ENCODE results near the gene PTPRH.
"Not testable (repeated sequence)": the region's sequence is repeated elsewhere in the genome, so short reads cannot be mapped to it uniquely, and the experiment has no call there.

PTPRH gene

GRCh38 chr19:55158423-55158822, 50.9 kb downstream of the PTPRH start:
- H4K20me1 ChIP-seq (ENCODE audit: insufficient read depth, low read length), result no peaks in the 10 kb centered on the region
- H3K4me1 ChIP-seq (ENCODE audit: insufficient read depth, low read length, severe bottlenecking), result no peaks in the 10 kb centered on the region
- H3K27me3 ChIP-seq (ENCODE audit: insufficient read depth, low read length), result no peaks in the 10 kb centered on the region
- no peak for TF ChIP-seq CTCF (IDR thresholded peaks at IDR 0.05; ENCODE audit: low read length)
- no peak for TF ChIP-seq EZH2 (IDR thresholded peaks at IDR 0.05; ENCODE audit: borderline replicate concordance, low read length)
- no peak overlapping the region for H2AFZ ChIP-seq (ENCODE audit: low read length)
- no peak overlapping the region for H3K4me2 ChIP-seq (ENCODE audit: low read length)
- H3K79me2 ChIP-seq (ENCODE audit: insufficient read depth, low read length), result no peaks in the 10 kb centered on the region
- H3K9ac ChIP-seq (ENCODE audit: low read length), result no peak overlapping the region
- H3K9me3 ChIP-seq (ENCODE audit: low read length), result no peaks in the 10 kb centered on the region
- H3K4me3 ChIP-seq (ENCODE audit: low read depth, low read length, poor library complexity, severe bottlenecking), result no peak overlapping the region
- H3K27ac ChIP-seq (ENCODE audit: low read depth, low read length, poor library complexity, severe bottlenecking), result no peak overlapping the region
- no peaks in the 10 kb centered on the region for H3K9me2 ChIP-seq (ENCODE audit: low read depth, low read length)
- H3K36me3 ChIP-seq (ENCODE audit: insufficient read depth, low read length), result no peaks in the 10 kb centered on the region
- no peaks in the 10 kb centered on the region for H3F3A ChIP-seq (ENCODE audit: insufficient read depth, low read length)

GRCh38 chr19:55157064-55157908, 52.0 kb downstream of the PTPRH start, which contains the start of gene TNNI3:
Gene TNNI3, minus strand, starts transcription at chr19:55157732. Its CDS starts 143 bp downstream, at chr19:55157589.
- Histone ChIP-seq H3K4me3 (ENCODE audit: low read depth, low read length, poor library complexity, severe bottlenecking) (no peak within 1 kb of the TSS), H3K9me2 (ENCODE audit: low read depth, low read length) (no peaks in the 10 kb centered on the region), H4K20me1 (ENCODE audit: insufficient read depth, low read length) (no peaks in the 10 kb centered on the region), H3K4me1 (ENCODE audit: insufficient read depth, low read length, severe bottlenecking) (no peaks in the 10 kb centered on the region), H3F3A (ENCODE audit: insufficient read depth, low read length) (no peaks in the 10 kb centered on the region), H2AFZ (ENCODE audit: low read length) (no peak within 1 kb of the TSS), H3K27ac (ENCODE audit: low read depth, low read length, poor library complexity, severe bottlenecking) (no peak within 1 kb of the TSS), H3K79me2 (ENCODE audit: insufficient read depth, low read length) (no peaks in the 10 kb centered on the region), H3K9me3 (ENCODE audit: low read length) (no peaks in the 10 kb centered on the region), H3K9ac (ENCODE audit: low read length) (no peak within 1 kb of the TSS), H3K36me3 (ENCODE audit: insufficient read depth, low read length) (no peaks in the 10 kb centered on the region), H3K27me3 (ENCODE audit: insufficient read depth, low read length) (no peaks in the 10 kb centered on the region), H3K4me2 (ENCODE audit: low read length) (no peak within 1 kb of the TSS)
- no peak for TF ChIP-seq EZH2 (IDR thresholded peaks at IDR 0.05; ENCODE audit: borderline replicate concordance, low read length)
- TF ChIP-seq CTCF (IDR thresholded peaks at IDR 0.05; ENCODE audit: low read length), result no peak

GRCh38 chr19:55156202-55157063, 52.9 kb downstream of the PTPRH start:
- Histone ChIP-seq H3K4me2 (ENCODE audit: low read length) (no peak overlapping the region), H2AFZ (ENCODE audit: low read length) (no peak overlapping the region), H3K36me3 (ENCODE audit: insufficient read depth, low read length) (no peaks in the 10 kb centered on the region; the same call in 1 of the 2 replicates)

DNA sequence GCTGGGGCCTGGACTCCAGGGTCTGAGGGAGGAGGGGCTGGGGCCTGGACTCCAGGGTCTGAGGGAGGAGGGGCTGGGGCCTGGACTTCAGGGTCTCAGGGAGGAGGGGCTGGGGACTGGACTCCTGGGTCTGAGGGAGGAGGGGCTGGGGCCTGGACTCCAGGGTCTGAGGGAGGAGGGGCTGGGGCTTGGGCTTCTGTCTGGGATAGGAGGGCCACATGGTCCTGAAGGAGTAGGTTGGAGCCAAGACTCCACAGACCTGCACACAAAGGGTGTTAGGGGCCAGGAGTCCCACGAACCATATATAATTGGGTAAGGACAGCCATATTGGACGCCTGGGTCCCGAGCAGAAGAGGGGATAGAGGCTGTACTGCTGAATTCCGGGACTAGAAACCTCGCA, 53.5 kb downstream of the PTPRH start:
- not testable (repeated sequence) for H4K20me1 ChIP-seq (ENCODE audit: insufficient read depth, low read length); H3K9ac ChIP-seq (ENCODE audit: low read length); H2AFZ ChIP-seq (ENCODE audit: low read length); H3K36me3 ChIP-seq (ENCODE audit: insufficient read depth, low read length); H3K27me3 ChIP-seq (ENCODE audit: insufficient read depth, low read length); H3K9me2 ChIP-seq (ENCODE audit: low read depth, low read length); H3F3A ChIP-seq (ENCODE audit: insufficient read depth, low read length); H3K9me3 ChIP-seq (ENCODE audit: low read length); H3K4me2 ChIP-seq (ENCODE audit: low read length); H3K27ac ChIP-seq (ENCODE audit: low read depth, low read length, poor library complexity, severe bottlenecking); H3K79me2 ChIP-seq (ENCODE audit: insufficient read depth, low read length); H3K4me1 ChIP-seq (ENCODE audit: insufficient read depth, low read length, severe bottlenecking); H3K4me3 ChIP-seq (ENCODE audit: low read depth, low read length, poor library complexity, severe bottlenecking)

More at GRCh38 chr19:55156202-55157063, 52.9 kb downstream of the PTPRH start:
- no peak overlapping the region for H3K27ac ChIP-seq (ENCODE audit: low read depth, low read length, poor library complexity, severe bottlenecking)
- peaks cover 4% of the 10 kb centered on the region; the same call in 1 of the 2 replicates for H3K9me3 ChIP-seq (ENCODE audit: low read length)
- H3K9ac ChIP-seq (ENCODE audit: low read length), result no peak overlapping the region
- no peaks in the 10 kb centered on the region for H3K9me2 ChIP-seq (ENCODE audit: low read depth, low read length)
- no peaks in the 10 kb centered on the region for H4K20me1 ChIP-seq (ENCODE audit: insufficient read depth, low read length)
- TF ChIP-seq EZH2 (IDR thresholded peaks at IDR 0.05; ENCODE audit: borderline replicate concordance, low read length) (no peak), CTCF (IDR thresholded peaks at IDR 0.05; ENCODE audit: low read length) (no peak)
- no peaks in the 10 kb centered on the region for H3K79me2 ChIP-seq (ENCODE audit: insufficient read depth, low read length)
- H3K4me3 ChIP-seq (ENCODE audit: low read depth, low read length, poor library complexity, severe bottlenecking), result no peak overlapping the region
- no peaks in the 10 kb centered on the region for H3K4me1 ChIP-seq (ENCODE audit: insufficient read depth, low read length, severe bottlenecking)
- H3K27me3 ChIP-seq (ENCODE audit: insufficient read depth, low read length), result no peaks in the 10 kb centered on the region
- H3F3A ChIP-seq (ENCODE audit: insufficient read depth, low read length), result no peaks in the 10 kb centered on the region

Data from OCI-LY1 (cell line).